HL-60 (cell line): Measurements from ENCODE around the gene EYA3.

Source experiments
- POLR2AphosphoS5 ChIP-seq: IDR thresholded peaks from 2 replicates; pipeline ENCODE4 v1.6.1; 2012; ENCODE audit warnings: low read depth
- TF ChIP-seq, protein P1 (sequence below): IDR thresholded peaks from one replicate; pipeline ENCODE4 v1.5.1; 2011; ENCODE audit warnings: low read length, control low read depth, inconsistent platforms; ENCODE audit not compliant: insufficient read depth

DNA sequence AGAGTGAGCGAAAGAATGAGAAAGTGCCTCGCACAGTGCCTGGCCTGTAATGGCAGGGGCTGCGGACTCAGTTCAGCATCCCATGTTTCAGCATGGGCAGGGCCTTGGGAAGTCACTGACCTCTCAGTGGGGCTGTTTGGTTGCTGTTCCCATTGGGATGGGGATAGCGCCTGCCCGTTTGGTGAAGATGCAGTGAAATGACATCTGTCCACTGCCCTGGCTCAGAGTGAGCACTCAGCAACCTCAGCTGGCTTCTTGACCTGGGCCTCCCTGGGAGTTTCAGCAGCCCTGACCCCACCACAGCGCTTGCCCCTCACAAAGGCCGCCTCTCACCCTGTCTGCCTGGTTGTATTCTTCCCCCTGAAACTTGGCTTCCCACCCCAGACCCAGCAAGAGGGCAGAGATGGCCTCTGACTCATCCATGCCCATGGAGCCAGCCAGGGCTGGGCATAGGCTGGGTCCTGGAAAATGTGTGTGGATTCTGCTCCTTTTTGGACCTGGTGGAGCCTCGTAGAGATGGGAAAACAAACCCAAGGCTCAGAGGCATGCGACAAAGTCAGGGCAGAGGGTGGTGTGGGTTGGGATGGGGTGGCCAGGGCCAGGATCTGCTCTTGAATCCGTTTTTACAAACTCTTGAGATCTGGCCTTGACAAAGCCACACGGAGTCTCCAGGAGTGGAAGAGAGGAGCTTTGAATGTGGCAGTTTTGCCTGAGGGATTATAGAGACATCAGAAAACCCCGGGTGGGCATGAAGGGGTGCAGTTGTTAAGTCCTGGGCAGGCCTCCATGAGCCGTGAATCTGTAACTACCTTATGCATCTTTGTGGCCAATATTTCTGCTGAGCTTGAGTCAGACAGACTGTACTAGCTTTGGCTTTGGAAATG is 127.4 kb downstream of the EYA3 start:
- TF ChIP-seq, protein P1, sequence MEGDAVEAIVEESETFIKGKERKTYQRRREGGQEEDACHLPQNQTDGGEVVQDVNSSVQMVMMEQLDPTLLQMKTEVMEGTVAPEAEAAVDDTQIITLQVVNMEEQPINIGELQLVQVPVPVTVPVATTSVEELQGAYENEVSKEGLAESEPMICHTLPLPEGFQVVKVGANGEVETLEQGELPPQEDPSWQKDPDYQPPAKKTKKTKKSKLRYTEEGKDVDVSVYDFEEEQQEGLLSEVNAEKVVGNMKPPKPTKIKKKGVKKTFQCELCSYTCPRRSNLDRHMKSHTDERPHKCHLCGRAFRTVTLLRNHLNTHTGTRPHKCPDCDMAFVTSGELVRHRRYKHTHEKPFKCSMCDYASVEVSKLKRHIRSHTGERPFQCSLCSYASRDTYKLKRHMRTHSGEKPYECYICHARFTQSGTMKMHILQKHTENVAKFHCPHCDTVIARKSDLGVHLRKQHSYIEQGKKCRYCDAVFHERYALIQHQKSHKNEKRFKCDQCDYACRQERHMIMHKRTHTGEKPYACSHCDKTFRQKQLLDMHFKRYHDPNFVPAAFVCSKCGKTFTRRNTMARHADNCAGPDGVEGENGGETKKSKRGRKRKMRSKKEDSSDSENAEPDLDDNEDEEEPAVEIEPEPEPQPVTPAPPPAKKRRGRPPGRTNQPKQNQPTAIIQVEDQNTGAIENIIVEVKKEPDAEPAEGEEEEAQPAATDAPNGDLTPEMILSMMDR, result no peak
- TF ChIP-seq POLR2AphosphoS5, result no peak
